ENCODE measurements around the gene LETMD1. TPM values are rescaled to one million over a fixed set of nuclear protein-coding genes. Genes with fewer than 3 reads are reported as not detected.

LETMD1 gene
- total and polyA plus RNA-seq, 9 of the 15 experiments (the other 6 are each of a cell fraction or from before 2014, with no cell fraction given) = 58.7 to 163 (median 75.4) TPM

- H3K4me1 ChIP-seq (replicated peaks in 1 of 2; ENCODE audit: control insufficient read depth in 2 of 2, insufficient read depth in 2 of 2, low read length in 2 of 2) = peaks cover 43 to 62% of the 10 kb centered on the region in 2 experiments
- no peaks in the 10 kb centered on the region for H4K20me1 ChIP-seq (replicated peaks; ENCODE audit: control insufficient read depth, insufficient read depth, low read length)
- FAIRE-seq (peak; percentile 84), ATAC-seq (peak; percentile 0; the same call in 1 of the 3 replicates), DNase-seq (ENCODE audit: extremely low read depth in 1 of 4, low spot score in 3 of 4) (peak; percentile 65 to 86 (median 68))
- H3K36me3 ChIP-seq (ENCODE audit: control insufficient read depth, insufficient read depth, low read length) = no peaks in the 10 kb centered on the region; the same call in 2 of the 3 replicates
- POLR2A ChIA-PET = interaction anchor here (0.6 to 1.7 kb wide), 9 partner anchors 9 to 862 kb away, joined by 3 to 11 read pairs (median 3); no protein-coding TSS in a partner anchor
- H3K9me3 ChIP-seq (replicated peaks; ENCODE audit: control insufficient read depth, insufficient read depth, low read depth, low read length) = no peaks in the 10 kb centered on the region
- 0% methylated on average over 1 of the region's 1 CpG for WGBS (ENCODE audit: insufficient coverage, low coverage, missing lambda C conversion rate)
- no peak overlapping the region; the same call in 1 of the 2 replicates for H2AFZ ChIP-seq (ENCODE audit: low read depth, low read length)
- no peaks in the 10 kb centered on the region for H3K9me1 ChIP-seq (ENCODE audit: control insufficient read depth, insufficient read depth, low read length)
- H3K27me3 ChIP-seq (ENCODE audit: control insufficient read depth in 2 of 2, insufficient read depth in 2 of 2, low read length in 2 of 2) = no peaks in the 10 kb centered on the region
- H3K27ac ChIP-seq (ENCODE audit: extremely low read depth, low read depth, low read length) = peak overlapping the region; percentile 91
- H3K4me2 ChIP-seq (ENCODE audit: insufficient read depth, low read length) = peak overlapping the region; percentile 77
- peak overlapping the region; percentile 1; the same call in 1 of the 2 replicates for H3K4me3 ChIP-seq
- CTCF ChIA-PET (ENCODE audit: low intra/inter-chr PET ratio) = no interaction called here
- no TSS peak for BruUV-seq (replicated peaks)
- peak overlapping the region; percentile 29 to 89; a peak in 3 of 4 replicates for H3K9ac ChIP-seq (ENCODE audit: insufficient read depth in 1 of 2, low read depth in 2 of 2, low read length in 2 of 2)
- H3K79me2 ChIP-seq (ENCODE audit: control insufficient read depth, insufficient read depth, low read length) = peaks cover 97% of the 10 kb centered on the region
- in situ Hi-C loops (cut with MboI) (no loop called here), intact Hi-C loops (cut with micrococcal nuclease) (no loop called here)
- TF ChIP-seq RBM25 (IDR thresholded peaks at IDR 0.05; ENCODE audit: low read depth, low read length, severe bottlenecking) = no peak
- TF ChIP-seq ILK (tag; IDR thresholded peaks at IDR 0.05; ENCODE audit: borderline replicate concordance, low read depth) = no peak
- no peak for TF ChIP-seq TSC22D4 (tag; IDR thresholded peaks at IDR 0.05)
- TF ChIP-seq CEBPB (tag; IDR thresholded peaks at IDR 0.05) = no peak
- no peak for TF ChIP-seq ID3 (CRISPR knock-in tag; IDR thresholded peaks at IDR 0.05)
- TF ChIP-seq ID3 (tag; IDR thresholded peaks at IDR 0.05) = no peak
- peak; percentile 29; the same call in 1 of the 2 replicates for TF ChIP-seq ELF1 (tag; IDR thresholded peaks at IDR 0.05)
- no peak for TF ChIP-seq ZNF134 (CRISPR knock-in tag; conservative IDR thresholded peaks at IDR 0.05)
- no peak for TF ChIP-seq NELFE (IDR thresholded peaks at IDR 0.05; ENCODE audit: insufficient read depth, insufficient read length)
- TF ChIP-seq TRIM28 (IDR thresholded peaks at IDR 0.05) = no peak
- no peak for TF ChIP-seq HNRNPH1 (optimal IDR thresholded peaks at IDR 0.05; ENCODE audit: low read depth, low read length)
- TF ChIP-seq ATF7 (IDR thresholded peaks at IDR 0.05) = peak; percentile 58; the same call in 1 of the 2 replicates
- TF ChIP-seq BMI1 (IDR thresholded peaks at IDR 0.05; ENCODE audit: low read length) = no peak
- TF ChIP-seq PURB (CRISPR knock-in tag; IDR thresholded peaks at IDR 0.05; ENCODE audit: low read depth) = no peak
- TF ChIP-seq KLF16 (IDR thresholded peaks at IDR 0.05) = peak; percentile 89
- 0 out of 2 replicates have a peak, but pooled peaks have one; percentile 6 for TF ChIP-seq ZBTB5 (IDR thresholded peaks at IDR 0.05)
- peak; percentile 68 for TF ChIP-seq BRD9 (IDR thresholded peaks at IDR 0.05; ENCODE audit: low read depth, partially characterized antibody)
- TF ChIP-seq HEY1 (CRISPR knock-in tag; IDR thresholded peaks at IDR 0.05; ENCODE audit: borderline replicate concordance) = no peak
- TF ChIP-seq RNF2 (IDR thresholded peaks at IDR 0.05) = peak; percentile 64; the same call in 1 of the 2 replicates
- peak; percentile 60 to 63 for TF ChIP-seq KDM1A (IDR thresholded peaks at IDR 0.05)
- no peak for TF ChIP-seq ZKSCAN8 (CRISPR knock-in tag; IDR thresholded peaks at IDR 0.05)
- peak; percentile 51; the same call in 1 of the 2 replicates for TF ChIP-seq CREM (IDR thresholded peaks at IDR 0.05; ENCODE audit: low read depth)
- no peak for TF ChIP-seq ZNF384 (IDR thresholded peaks at IDR 0.05; ENCODE audit: low read depth, low read length)
- TF ChIP-seq SOX6 (IDR thresholded peaks at IDR 0.05) = peak; percentile 82
- peak; percentile 25; the same call in 1 of the 2 replicates for TF ChIP-seq GATAD2B (IDR thresholded peaks at IDR 0.05; ENCODE audit: borderline replicate concordance)
These were observed 26.4 kb upstream of the LETMD1 start for GRCh38 chr12:51021694-51022093.

Data from K562 (cell line).